K562 (cell line): ENCODE results near the gene AURKB. TPM values are rescaled to one million over a fixed set of nuclear protein-coding genes. Genes with fewer than 3 reads are reported as not detected.

ENCODE experiments used
- ELF4 ChIP-seq: fragments of 450-650 bp; formaldehyde crosslinking; IDR thresholded peaks from 2 replicates; pipeline ENCODE4 v1.4.0; 2022; ENCODE audit warnings: missing genetic modification characterization
- EP300 ChIP-seq: IDR thresholded peaks from 2 replicates; pipeline ENCODE4 v1.6.1; 2012; ENCODE audit warnings: low read length, improper control_type of control experiment
- GABPA ChIP-seq: fragments of 200-800 bp; sonication (Bioruptor generic); conservative IDR thresholded peaks from 2 replicates; pipeline ENCODE4 v1.6.1; 2016; ENCODE audit warnings: low read depth, missing genetic modification characterization, missing compliant biosample characterization
- GABPB1 ChIP-seq: sonication (generic); formaldehyde crosslinking; IDR thresholded peaks from 2 replicates; pipeline ENCODE4 v1.8.0; 2022; ENCODE audit warnings: mild to moderate bottlenecking, missing genetic modification reagents
- HDAC6 ChIP-seq: IDR thresholded peaks from 2 replicates; pipeline ENCODE4 v1.6.1; 2012; ENCODE audit warnings: low read depth, mild to moderate bottlenecking, control low read depth, inconsistent platforms, low read length, moderate library complexity
- MEIS2 ChIP-seq: fragments of 450-650 bp; IDR thresholded peaks from 2 replicates; pipeline ENCODE4 v1.6.1; 2014; ENCODE audit warnings: mild to moderate bottlenecking; ENCODE audit not compliant: partially characterized antibody
- MYNN ChIP-seq, 2 experiments: sonication (generic); formaldehyde crosslinking in 1 of 2; IDR thresholded peaks; 2 replicates each; pipeline versions ENCODE4 v1.5.0 to v1.6.1; 2016 to 2020; ENCODE audit warnings: antibody characterized with exemption in 1 of 2, missing genetic modification reagents in 1 of 2
- NR4A1 ChIP-seq, 2 experiments: fragments of 250-450 bp in 1 of 2; fragments of 450-650 bp in 1 of 2; sonication (Bioruptor Pico) in 1 of 2; IDR thresholded peaks; 2 replicates each; pipeline versions ENCODE4 v1.4.0 to v1.6.1; 2016 to 2020; ENCODE audit warnings: mild to moderate bottlenecking in 2 of 2, missing compliant biosample characterization in 1 of 2, missing genetic modification characterization in 1 of 2, moderate library complexity in 1 of 2
- POLR2G ChIP-seq: fragments of 200-400 bp; formaldehyde crosslinking; IDR thresholded peaks from 2 replicates; pipeline ENCODE4 v1.6.1; 2017; ENCODE audit warnings: low read depth, mild to moderate bottlenecking, antibody characterized with exemption, low read length, moderate library complexity
- POLR2H ChIP-seq: IDR thresholded peaks from 2 replicates; pipeline ENCODE4 v1.6.1; 2016; ENCODE audit warnings: missing genetic modification characterization, low read depth, mild to moderate bottlenecking, control low read depth, missing compliant biosample characterization, moderate library complexity
- RBBP5 ChIP-seq: fragments of 200-600 bp; sonication (generic); IDR thresholded peaks from 2 replicates; pipeline ENCODE4 v1.6.1; 2012; ENCODE audit warnings: borderline replicate concordance, mild to moderate bottlenecking, low read length, control low read depth, inconsistent platforms; ENCODE audit not compliant: insufficient read depth, poor library complexity, severe bottlenecking
- SMARCA5 ChIP-seq: fragments of 450-650 bp; IDR thresholded peaks from 2 replicates; pipeline ENCODE4 v1.6.1; 2016
- SOX6 ChIP-seq: fragments of 450-650 bp; IDR thresholded peaks from 2 replicates; pipeline ENCODE4 v1.6.1; 2014; ENCODE audit warnings: mild to moderate bottlenecking
- TBL1XR1 ChIP-seq, 2 experiments: IDR thresholded peaks; 2 replicates each; pipeline ENCODE4 v1.6.1; 2012; ENCODE audit warnings: improper control_type of control experiment in 2 of 2, low read length in 2 of 2, mild to moderate bottlenecking in 1 of 2
- TEAD1 ChIP-seq, 2 experiments: fragments of 450-650 bp in 1 of 2; sonication (generic) in 1 of 2; formaldehyde crosslinking; IDR thresholded peaks; 2 replicates each; pipeline versions ENCODE4 v1.4.0 to v1.8.0; 2020 to 2022; ENCODE audit warnings: mild to moderate bottlenecking in 2 of 2, missing genetic modification reagents in 1 of 2
- TOE1 ChIP-seq, 2 experiments: fragments of 450-650 bp in 1 of 2; sonication (generic) in 1 of 2; formaldehyde crosslinking in 1 of 2; IDR thresholded peaks; 2 replicates each; pipeline versions ENCODE4 v1.7.1 to v1.8.0; 2016 to 2022; ENCODE audit warnings: borderline replicate concordance in 2 of 2, mild to moderate bottlenecking in 2 of 2, antibody characterized with exemption in 1 of 2, inconsistent platforms in 1 of 2, low read depth in 1 of 2, missing genetic modification reagents in 1 of 2, moderate library complexity in 1 of 2
- ZNF143 ChIP-seq: sonication (generic); formaldehyde crosslinking; IDR thresholded peaks from 2 replicates; pipeline ENCODE4 v1.9.0; 2022; ENCODE audit warnings: mild to moderate bottlenecking, missing genetic modification reagents
- polyA plus RNA-seq, 8 experiments: library from polyadenylated mRNA; depleted of rRNA in 4 of 8; stranded (reverse) in 5 of 8; unstranded in 3 of 8; fragments of >200 nt; fragmentation: Nextera tagmentation in 2 of 8; fragmentation: Illumina TruSeq in 1 of 8; extraction: Ambion mirVana in 2 of 8; extraction: Trizol in 1 of 8; gene quantifications; 2 replicates each; pipeline versions ENCODE4 v1.2.1 to v1.2.3, GENCODE V29; 2011 to 2014; ENCODE audit warnings: inconsistent platforms in 1 of 8, missing spikeins in 1 of 8
- total RNA-seq, 7 experiments: library from RNA; depleted of rRNA in 6 of 7; stranded (reverse); fragments of >200 nt in 6 of 7; fragmentation: Illumina TruSeq in 2 of 7; extraction: Trizol in 2 of 7; gene quantifications; 2 replicates each; pipeline versions ENCODE4 v1.2.1 to v1.2.3, GENCODE V29; 2011 to 2021; ENCODE audit warnings: low replicate concordance in 1 of 7
- TF ChIP-seq, protein P1 (sequence below): fragments of 200-800 bp; sonication (Bioruptor generic); IDR thresholded peaks from 2 replicates; pipeline ENCODE4 v1.6.1; 2017; ENCODE audit warnings: missing genetic modification characterization, missing compliant biosample characterization
- TF ChIP-seq, protein P2 (sequence below), 2 experiments: fragments of 200-800 bp in 1 of 2; sonication (Bioruptor generic) in 1 of 2; sonication (generic) in 1 of 2; formaldehyde crosslinking in 1 of 2; IDR thresholded peaks in 1 of 2; conservative IDR thresholded peaks in 1 of 2; 2 replicates each; pipeline versions ENCODE4 v1.5.0 to v1.6.1; 2016 to 2020; ENCODE audit warnings: missing compliant biosample characterization in 1 of 2, missing genetic modification characterization in 1 of 2, missing genetic modification reagents in 1 of 2
- TF ChIP-seq, protein P3 (sequence below): fragments of 450-650 bp; IDR thresholded peaks from 2 replicates; pipeline ENCODE4 v1.6.1; 2016

The AURKB gene
- total and polyA plus RNA-seq, 9 of the 15 experiments (the other 6 are each of a cell fraction or from before 2014, with no cell fraction given), result 27.2 to 114 (median 74.8) TPM

DNA sequence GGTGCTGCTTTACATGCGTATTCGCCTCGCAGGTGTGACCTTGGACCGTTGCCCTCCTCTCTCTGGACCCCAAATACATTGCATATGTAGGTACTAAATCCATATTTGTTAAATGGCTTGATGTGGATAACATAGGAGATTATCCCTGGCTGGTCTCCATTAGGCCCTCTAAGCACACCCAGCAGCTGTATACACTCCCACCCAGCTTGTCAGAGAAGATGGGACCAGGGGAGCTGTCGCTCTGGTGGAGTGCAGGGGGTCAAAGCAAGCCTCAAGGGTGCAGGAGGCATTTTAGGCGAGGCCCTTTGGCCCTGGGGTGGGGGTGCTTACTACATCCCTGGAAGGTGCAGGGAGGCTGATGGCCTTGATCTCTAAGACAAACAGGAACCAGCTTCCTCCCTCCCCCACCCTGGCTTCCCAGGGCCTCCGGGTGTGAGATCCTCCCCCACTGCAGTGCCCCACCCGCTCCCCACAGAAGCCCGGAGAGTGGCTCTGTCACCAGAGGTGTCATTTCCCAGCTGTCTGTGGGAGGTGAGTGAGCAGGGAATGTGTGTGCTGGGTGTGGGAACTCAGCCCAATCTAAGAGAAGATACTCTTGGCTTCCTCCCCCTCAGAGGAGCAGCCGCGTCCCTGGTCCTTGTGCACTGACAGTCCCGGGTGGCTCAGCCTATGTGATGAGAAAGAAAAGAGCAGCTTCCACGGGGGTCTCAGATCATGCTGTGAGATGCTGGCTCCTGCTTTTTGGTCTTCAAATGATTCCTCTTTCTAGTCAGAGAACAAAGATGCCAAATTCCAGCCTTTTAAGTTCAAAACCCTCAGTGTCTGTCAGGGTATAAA lies 46.2 kb downstream of the AURKB start (continued):
- TF ChIP-seq MEIS2 (peak; percentile 51), ELF4 (CRISPR knock-in tag) (no peak), POLR2G (peak; percentile 52; the same call in 1 of the 2 replicates), GABPA (0 out of 2 replicates have a peak, but pooled peaks have one; percentile 18), SOX6 (peak; percentile 62; the same call in 1 of the 2 replicates), SMARCA5 (no peak), TEAD1 (CRISPR knock-in tag; IDR thresholded peaks at IDR 0.05) (peak in 1 of 2 experiments; percentile 85; a peak in 2 of 4 replicates), NR4A1 (CRISPR knock-in tag; IDR thresholded peaks at IDR 0.05) (no peak), NR4A1 (tag; IDR thresholded peaks at IDR 0.05) (0 out of 2 replicates have a peak, but pooled peaks have one; percentile 30), HDAC6 (no peak), MYNN (IDR thresholded peaks at IDR 0.05) (peak; percentile 72), MYNN (CRISPR knock-in tag; IDR thresholded peaks at IDR 0.05) (no peak), RBBP5 (peak; percentile 58), POLR2H (0 out of 2 replicates have a peak, but pooled peaks have one; percentile 26), ZNF143 (CRISPR knock-in tag) (no peak), TBL1XR1 (IDR thresholded peaks at IDR 0.05; ENCODE audit: low read length in 2 of 2) (peak; percentile 24 to 72; a peak in 3 of 4 replicates), EP300 (peak; percentile 50; the same call in 1 of the 2 replicates), TOE1 (IDR thresholded peaks at IDR 0.05; ENCODE audit: borderline replicate concordance) (no peak), TOE1 (CRISPR knock-in tag; IDR thresholded peaks at IDR 0.05; ENCODE audit: borderline replicate concordance, low read depth) (no peak), GABPB1 (CRISPR knock-in tag) (no peak)
- TF ChIP-seq, protein P1, sequence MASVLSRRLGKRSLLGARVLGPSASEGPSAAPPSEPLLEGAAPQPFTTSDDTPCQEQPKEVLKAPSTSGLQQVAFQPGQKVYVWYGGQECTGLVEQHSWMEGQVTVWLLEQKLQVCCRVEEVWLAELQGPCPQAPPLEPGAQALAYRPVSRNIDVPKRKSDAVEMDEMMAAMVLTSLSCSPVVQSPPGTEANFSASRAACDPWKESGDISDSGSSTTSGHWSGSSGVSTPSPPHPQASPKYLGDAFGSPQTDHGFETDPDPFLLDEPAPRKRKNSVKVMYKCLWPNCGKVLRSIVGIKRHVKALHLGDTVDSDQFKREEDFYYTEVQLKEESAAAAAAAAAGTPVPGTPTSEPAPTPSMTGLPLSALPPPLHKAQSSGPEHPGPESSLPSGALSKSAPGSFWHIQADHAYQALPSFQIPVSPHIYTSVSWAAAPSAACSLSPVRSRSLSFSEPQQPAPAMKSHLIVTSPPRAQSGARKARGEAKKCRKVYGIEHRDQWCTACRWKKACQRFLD (CRISPR knock-in tag), result peak; percentile 67; the same call in 1 of the 2 replicates
- TF ChIP-seq, protein P2, sequence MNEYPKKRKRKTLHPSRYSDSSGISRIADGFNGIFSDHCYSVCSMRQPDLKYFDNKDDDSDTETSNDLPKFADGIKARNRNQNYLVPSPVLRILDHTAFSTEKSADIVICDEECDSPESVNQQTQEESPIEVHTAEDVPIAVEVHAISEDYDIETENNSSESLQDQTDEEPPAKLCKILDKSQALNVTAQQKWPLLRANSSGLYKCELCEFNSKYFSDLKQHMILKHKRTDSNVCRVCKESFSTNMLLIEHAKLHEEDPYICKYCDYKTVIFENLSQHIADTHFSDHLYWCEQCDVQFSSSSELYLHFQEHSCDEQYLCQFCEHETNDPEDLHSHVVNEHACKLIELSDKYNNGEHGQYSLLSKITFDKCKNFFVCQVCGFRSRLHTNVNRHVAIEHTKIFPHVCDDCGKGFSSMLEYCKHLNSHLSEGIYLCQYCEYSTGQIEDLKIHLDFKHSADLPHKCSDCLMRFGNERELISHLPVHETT (CRISPR knock-in tag; conservative IDR thresholded peaks at IDR 0.05 in 1 of 2, IDR thresholded peaks at IDR 0.05 in 1 of 2), result peak in 1 of 2 experiments; percentile 52; a peak in 1 of 4 replicates
- TF ChIP-seq, protein P3, sequence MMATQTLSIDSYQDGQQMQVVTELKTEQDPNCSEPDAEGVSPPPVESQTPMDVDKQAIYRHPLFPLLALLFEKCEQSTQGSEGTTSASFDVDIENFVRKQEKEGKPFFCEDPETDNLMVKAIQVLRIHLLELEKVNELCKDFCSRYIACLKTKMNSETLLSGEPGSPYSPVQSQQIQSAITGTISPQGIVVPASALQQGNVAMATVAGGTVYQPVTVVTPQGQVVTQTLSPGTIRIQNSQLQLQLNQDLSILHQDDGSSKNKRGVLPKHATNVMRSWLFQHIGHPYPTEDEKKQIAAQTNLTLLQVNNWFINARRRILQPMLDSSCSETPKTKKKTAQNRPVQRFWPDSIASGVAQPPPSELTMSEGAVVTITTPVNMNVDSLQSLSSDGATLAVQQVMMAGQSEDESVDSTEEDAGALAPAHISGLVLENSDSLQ, result peak; percentile 77
